WTC11 (cell line): Measurements from ENCODE around the gene HSPA4. TPM values are rescaled to one million over a fixed set of nuclear protein-coding genes. Genes with fewer than 3 reads are reported as not detected.

Experiments used
- ATAC-seq: fragments of 200-7000 bp; cut with Tn5 transposase; 2 replicates; pipeline ENCODE4 v1.10.0; 2021; ENCODE audit warnings: mild to moderate bottlenecking, moderate library complexity
- CTCF ChIA-PET: fragments of 300-600 bp; sonication (Branson Sonifier 250); formaldehyde crosslinking; loops from one replicate; lab custom pipeline; 2021; ENCODE audit warnings: antibody characterized with exemption; lab: Charles Lee
- POLR2A ChIA-PET: fragments of 350-600 bp; sonication (Branson Sonifier 250); formaldehyde crosslinking; loops from one replicate; lab custom pipeline; 2021; ENCODE audit warnings: antibody characterized with exemption; lab: Charles Lee
- DNase-seq: peaks from one replicate; pipeline ENCODE4 v3.0.0; 2021; ENCODE audit warnings: low spot score
- H3K27ac Mint-ChIP-seq: 2 replicates; pipeline ENCODE4 v1.8.0; 2021; ENCODE audit warnings: mixed read lengths
- H3K27me3 Mint-ChIP-seq: 2 replicates; pipeline ENCODE4 v1.8.0; 2021; ENCODE audit warnings: low read depth, mild to moderate bottlenecking, moderate library complexity, mixed read lengths
- H3K36me3 Mint-ChIP-seq: 2 replicates; pipeline ENCODE4 v1.8.0; 2021; ENCODE audit warnings: mixed read lengths
- H3K4me1 Mint-ChIP-seq: 2 replicates; pipeline ENCODE4 v1.8.0; 2022; ENCODE audit warnings: mixed read lengths
- H3K4me3 Mint-ChIP-seq: 2 replicates; pipeline ENCODE4 v1.8.0; 2021; ENCODE audit warnings: mild to moderate bottlenecking, moderate library complexity, mixed read lengths
- H3K9me3 Mint-ChIP-seq: 2 replicates; pipeline ENCODE4 v1.8.0; 2021; ENCODE audit warnings: mixed read lengths
- CREB1 ChIP-seq: sonication (generic); formaldehyde crosslinking; IDR thresholded peaks from 2 replicates; pipeline ENCODE4 v1.8.0; 2023; ENCODE audit warnings: mild to moderate bottlenecking, missing genetic modification reagents
- FOXP1 ChIP-seq: sonication (generic); formaldehyde crosslinking; IDR thresholded peaks from 2 replicates; pipeline ENCODE4 v1.8.0; 2022; ENCODE audit warnings: missing genetic modification reagents, mild to moderate bottlenecking, moderate library complexity, borderline replicate concordance
- GRHL2 ChIP-seq: fragments of 250-450 bp; sonication (Bioruptor Pico); IDR thresholded peaks from 2 replicates; pipeline ENCODE4 v1.8.0; 2022; ENCODE audit warnings: mild to moderate bottlenecking, moderate library complexity; ENCODE audit not compliant: insufficient replicate concordance, severe bottlenecking
- IRF2 ChIP-seq: sonication (generic); formaldehyde crosslinking; IDR thresholded peaks from 2 replicates; pipeline ENCODE4 v1.8.0; 2022; ENCODE audit warnings: low read depth, missing genetic modification reagents, borderline replicate concordance
- NFYB ChIP-seq: sonication (generic); formaldehyde crosslinking; conservative IDR thresholded peaks from 2 replicates; pipeline ENCODE4 v1.8.0; 2022; ENCODE audit warnings: low read depth, missing genetic modification reagents
- NR1H2 ChIP-seq: sonication (generic); formaldehyde crosslinking; IDR thresholded peaks from 2 replicates; pipeline ENCODE4 v1.9.0; 2021; ENCODE audit warnings: mild to moderate bottlenecking, moderate library complexity, missing genetic modification reagents
- NR3C1 ChIP-seq: sonication (generic); formaldehyde crosslinking; conservative IDR thresholded peaks from 2 replicates; pipeline ENCODE4 v1.8.1; 2023; ENCODE audit warnings: low read depth, mild to moderate bottlenecking, missing genetic modification reagents
- SMAD4 ChIP-seq: sonication (generic); formaldehyde crosslinking; IDR thresholded peaks from 2 replicates; pipeline ENCODE4 v1.8.0; 2022; ENCODE audit warnings: mild to moderate bottlenecking, missing genetic modification reagents
- ZNF219 ChIP-seq: sonication (generic); formaldehyde crosslinking; IDR thresholded peaks from 2 replicates; pipeline ENCODE4 v1.8.0; 2023; ENCODE audit warnings: missing genetic modification reagents, mild to moderate bottlenecking, borderline replicate concordance
- total RNA-seq: library from RNA; stranded (reverse); gene quantifications from 3 replicates; pipeline ENCODE4 v1.2.3, GENCODE V29; 2021
- TF ChIP-seq, protein P1 (sequence below): sonication (generic); formaldehyde crosslinking; IDR thresholded peaks from 2 replicates; pipeline ENCODE4 v1.8.1; 2022; ENCODE audit warnings: low read depth, missing genetic modification reagents, borderline replicate concordance
- TF ChIP-seq, protein P2 (sequence below): sonication (generic); formaldehyde crosslinking; IDR thresholded peaks from 2 replicates; pipeline ENCODE4 v1.8.1; 2023; ENCODE audit warnings: mild to moderate bottlenecking, missing genetic modification reagents
- TF ChIP-seq, protein P3 (sequence below): sonication (generic); formaldehyde crosslinking; IDR thresholded peaks from 2 replicates; pipeline ENCODE4 v1.8.1; 2023; ENCODE audit warnings: mild to moderate bottlenecking, missing genetic modification reagents, moderate library complexity
- TF ChIP-seq, protein P4 (sequence below): sonication (generic); formaldehyde crosslinking; IDR thresholded peaks from 2 replicates; pipeline ENCODE4 v1.8.0; 2023; ENCODE audit warnings: missing genetic modification reagents, mild to moderate bottlenecking, borderline replicate concordance
- TF ChIP-seq, protein P5 (sequence below): sonication (generic); formaldehyde crosslinking; conservative IDR thresholded peaks from 2 replicates; pipeline ENCODE4 v1.8.1; 2023; ENCODE audit warnings: mild to moderate bottlenecking, low read depth, missing genetic modification reagents, moderate library complexity
- TF ChIP-seq, protein P6 (sequence below): sonication (generic); formaldehyde crosslinking; IDR thresholded peaks from 2 replicates; pipeline ENCODE4 v1.8.1; 2022; ENCODE audit warnings: missing genetic modification reagents, borderline replicate concordance

HSPA4 gene
- total RNA-seq, 1 experiment from 2014 or later, result 363 TPM

DNA sequence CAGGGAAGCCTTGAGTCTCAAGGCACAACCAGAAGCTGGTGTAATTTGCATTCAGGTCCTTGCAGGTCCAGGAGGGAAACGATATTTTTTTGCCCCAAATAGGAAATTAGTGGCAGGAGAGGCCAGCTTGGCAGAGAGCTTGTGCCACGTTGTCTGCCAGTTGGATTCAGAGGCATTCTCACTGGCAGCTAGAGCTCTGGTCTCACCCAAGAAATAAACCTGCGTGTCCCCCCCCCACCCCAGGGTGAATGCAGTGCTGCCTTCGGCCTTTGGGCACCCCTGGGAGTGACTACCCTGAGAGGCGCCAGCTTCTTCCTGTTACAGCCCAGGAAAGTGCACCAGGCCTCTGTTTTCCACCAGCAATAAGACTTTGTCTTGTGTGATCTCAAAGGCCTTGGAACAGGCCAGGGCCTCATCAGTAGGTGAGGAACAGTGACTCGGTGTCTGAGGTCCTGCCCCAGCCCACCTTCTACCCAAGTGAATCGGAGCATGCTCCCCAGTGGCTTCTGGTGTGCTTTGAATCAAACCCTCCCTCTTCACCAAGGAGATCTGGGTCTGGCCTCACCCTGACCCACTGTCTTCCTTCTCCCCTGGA, 68.4 kb downstream of the HSPA4 start:
- CTCF ChIA-PET, result interaction anchor here (0.6 to 1.7 kb wide), 3 partner anchors 9 to 511 kb away, joined by 3 to 7 read pairs (median 4); no protein-coding TSS in a partner anchor
- no peak for ATAC-seq
- H3K36me3 Mint-ChIP-seq, result no peaks in the 10 kb centered on the region

More for the DNA sequence above, 68.4 kb downstream of the HSPA4 start:
- no peak for DNase-seq
- H3K9me3 Mint-ChIP-seq, result no peaks in the 10 kb centered on the region
- no peak overlapping the region for H3K27ac Mint-ChIP-seq
- POLR2A ChIA-PET, result interaction anchor here (0.5 kb wide), 1 partner anchor 31 kb away, joined by 5 read pairs; no protein-coding TSS in a partner anchor
- no peaks in the 10 kb centered on the region for H3K4me1 Mint-ChIP-seq
- H3K27me3 Mint-ChIP-seq, result peaks cover 2% of the 10 kb centered on the region; the same call in 1 of the 2 replicates
- no peak for TF ChIP-seq IRF2 (CRISPR knock-in tag)
- TF ChIP-seq, protein P1, sequence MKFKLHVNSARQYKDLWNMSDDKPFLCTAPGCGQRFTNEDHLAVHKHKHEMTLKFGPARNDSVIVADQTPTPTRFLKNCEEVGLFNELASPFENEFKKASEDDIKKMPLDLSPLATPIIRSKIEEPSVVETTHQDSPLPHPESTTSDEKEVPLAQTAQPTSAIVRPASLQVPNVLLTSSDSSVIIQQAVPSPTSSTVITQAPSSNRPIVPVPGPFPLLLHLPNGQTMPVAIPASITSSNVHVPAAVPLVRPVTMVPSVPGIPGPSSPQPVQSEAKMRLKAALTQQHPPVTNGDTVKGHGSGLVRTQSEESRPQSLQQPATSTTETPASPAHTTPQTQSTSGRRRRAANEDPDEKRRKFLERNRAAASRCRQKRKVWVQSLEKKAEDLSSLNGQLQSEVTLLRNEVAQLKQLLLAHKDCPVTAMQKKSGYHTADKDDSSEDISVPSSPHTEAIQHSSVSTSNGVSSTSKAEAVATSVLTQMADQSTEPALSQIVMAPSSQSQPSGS (CRISPR knock-in tag), result no peak
- TF ChIP-seq GRHL2 (CRISPR knock-in tag), result no peak
- TF ChIP-seq SMAD4 (CRISPR knock-in tag), result no peak
- TF ChIP-seq CREB1, result no peak
- no peak for TF ChIP-seq ZNF219 (CRISPR knock-in tag)
- TF ChIP-seq, protein P2, sequence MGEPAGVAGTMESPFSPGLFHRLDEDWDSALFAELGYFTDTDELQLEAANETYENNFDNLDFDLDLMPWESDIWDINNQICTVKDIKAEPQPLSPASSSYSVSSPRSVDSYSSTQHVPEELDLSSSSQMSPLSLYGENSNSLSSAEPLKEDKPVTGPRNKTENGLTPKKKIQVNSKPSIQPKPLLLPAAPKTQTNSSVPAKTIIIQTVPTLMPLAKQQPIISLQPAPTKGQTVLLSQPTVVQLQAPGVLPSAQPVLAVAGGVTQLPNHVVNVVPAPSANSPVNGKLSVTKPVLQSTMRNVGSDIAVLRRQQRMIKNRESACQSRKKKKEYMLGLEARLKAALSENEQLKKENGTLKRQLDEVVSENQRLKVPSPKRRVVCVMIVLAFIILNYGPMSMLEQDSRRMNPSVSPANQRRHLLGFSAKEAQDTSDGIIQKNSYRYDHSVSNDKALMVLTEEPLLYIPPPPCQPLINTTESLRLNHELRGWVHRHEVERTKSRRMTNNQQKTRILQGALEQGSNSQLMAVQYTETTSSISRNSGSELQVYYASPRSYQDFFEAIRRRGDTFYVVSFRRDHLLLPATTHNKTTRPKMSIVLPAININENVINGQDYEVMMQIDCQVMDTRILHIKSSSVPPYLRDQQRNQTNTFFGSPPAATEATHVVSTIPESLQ (CRISPR knock-in tag), result no peak
- TF ChIP-seq, protein P3, sequence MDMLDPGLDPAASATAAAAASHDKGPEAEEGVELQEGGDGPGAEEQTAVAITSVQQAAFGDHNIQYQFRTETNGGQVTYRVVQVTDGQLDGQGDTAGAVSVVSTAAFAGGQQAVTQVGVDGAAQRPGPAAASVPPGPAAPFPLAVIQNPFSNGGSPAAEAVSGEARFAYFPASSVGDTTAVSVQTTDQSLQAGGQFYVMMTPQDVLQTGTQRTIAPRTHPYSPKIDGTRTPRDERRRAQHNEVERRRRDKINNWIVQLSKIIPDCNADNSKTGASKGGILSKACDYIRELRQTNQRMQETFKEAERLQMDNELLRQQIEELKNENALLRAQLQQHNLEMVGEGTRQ (CRISPR knock-in tag), result no peak
- no peak for TF ChIP-seq NR1H2 (CRISPR knock-in tag)
- TF ChIP-seq NFYB (CRISPR knock-in tag), result no peak
- no peak for TF ChIP-seq NR3C1 (CRISPR knock-in tag)
- TF ChIP-seq, protein P4, sequence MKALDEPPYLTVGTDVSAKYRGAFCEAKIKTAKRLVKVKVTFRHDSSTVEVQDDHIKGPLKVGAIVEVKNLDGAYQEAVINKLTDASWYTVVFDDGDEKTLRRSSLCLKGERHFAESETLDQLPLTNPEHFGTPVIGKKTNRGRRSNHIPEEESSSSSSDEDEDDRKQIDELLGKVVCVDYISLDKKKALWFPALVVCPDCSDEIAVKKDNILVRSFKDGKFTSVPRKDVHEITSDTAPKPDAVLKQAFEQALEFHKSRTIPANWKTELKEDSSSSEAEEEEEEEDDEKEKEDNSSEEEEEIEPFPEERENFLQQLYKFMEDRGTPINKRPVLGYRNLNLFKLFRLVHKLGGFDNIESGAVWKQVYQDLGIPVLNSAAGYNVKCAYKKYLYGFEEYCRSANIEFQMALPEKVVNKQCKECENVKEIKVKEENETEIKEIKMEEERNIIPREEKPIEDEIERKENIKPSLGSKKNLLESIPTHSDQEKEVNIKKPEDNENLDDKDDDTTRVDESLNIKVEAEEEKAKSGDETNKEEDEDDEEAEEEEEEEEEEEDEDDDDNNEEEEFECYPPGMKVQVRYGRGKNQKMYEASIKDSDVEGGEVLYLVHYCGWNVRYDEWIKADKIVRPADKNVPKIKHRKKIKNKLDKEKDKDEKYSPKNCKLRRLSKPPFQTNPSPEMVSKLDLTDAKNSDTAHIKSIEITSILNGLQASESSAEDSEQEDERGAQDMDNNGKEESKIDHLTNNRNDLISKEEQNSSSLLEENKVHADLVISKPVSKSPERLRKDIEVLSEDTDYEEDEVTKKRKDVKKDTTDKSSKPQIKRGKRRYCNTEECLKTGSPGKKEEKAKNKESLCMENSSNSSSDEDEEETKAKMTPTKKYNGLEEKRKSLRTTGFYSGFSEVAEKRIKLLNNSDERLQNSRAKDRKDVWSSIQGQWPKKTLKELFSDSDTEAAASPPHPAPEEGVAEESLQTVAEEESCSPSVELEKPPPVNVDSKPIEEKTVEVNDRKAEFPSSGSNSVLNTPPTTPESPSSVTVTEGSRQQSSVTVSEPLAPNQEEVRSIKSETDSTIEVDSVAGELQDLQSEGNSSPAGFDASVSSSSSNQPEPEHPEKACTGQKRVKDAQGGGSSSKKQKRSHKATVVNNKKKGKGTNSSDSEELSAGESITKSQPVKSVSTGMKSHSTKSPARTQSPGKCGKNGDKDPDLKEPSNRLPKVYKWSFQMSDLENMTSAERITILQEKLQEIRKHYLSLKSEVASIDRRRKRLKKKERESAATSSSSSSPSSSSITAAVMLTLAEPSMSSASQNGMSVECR (CRISPR knock-in tag), result no peak
- TF ChIP-seq, protein P5, sequence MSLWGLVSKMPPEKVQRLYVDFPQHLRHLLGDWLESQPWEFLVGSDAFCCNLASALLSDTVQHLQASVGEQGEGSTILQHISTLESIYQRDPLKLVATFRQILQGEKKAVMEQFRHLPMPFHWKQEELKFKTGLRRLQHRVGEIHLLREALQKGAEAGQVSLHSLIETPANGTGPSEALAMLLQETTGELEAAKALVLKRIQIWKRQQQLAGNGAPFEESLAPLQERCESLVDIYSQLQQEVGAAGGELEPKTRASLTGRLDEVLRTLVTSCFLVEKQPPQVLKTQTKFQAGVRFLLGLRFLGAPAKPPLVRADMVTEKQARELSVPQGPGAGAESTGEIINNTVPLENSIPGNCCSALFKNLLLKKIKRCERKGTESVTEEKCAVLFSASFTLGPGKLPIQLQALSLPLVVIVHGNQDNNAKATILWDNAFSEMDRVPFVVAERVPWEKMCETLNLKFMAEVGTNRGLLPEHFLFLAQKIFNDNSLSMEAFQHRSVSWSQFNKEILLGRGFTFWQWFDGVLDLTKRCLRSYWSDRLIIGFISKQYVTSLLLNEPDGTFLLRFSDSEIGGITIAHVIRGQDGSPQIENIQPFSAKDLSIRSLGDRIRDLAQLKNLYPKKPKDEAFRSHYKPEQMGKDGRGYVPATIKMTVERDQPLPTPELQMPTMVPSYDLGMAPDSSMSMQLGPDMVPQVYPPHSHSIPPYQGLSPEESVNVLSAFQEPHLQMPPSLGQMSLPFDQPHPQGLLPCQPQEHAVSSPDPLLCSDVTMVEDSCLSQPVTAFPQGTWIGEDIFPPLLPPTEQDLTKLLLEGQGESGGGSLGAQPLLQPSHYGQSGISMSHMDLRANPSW, result no peak
- TF ChIP-seq FOXP1 (CRISPR knock-in tag), result no peak
- TF ChIP-seq, protein P6, sequence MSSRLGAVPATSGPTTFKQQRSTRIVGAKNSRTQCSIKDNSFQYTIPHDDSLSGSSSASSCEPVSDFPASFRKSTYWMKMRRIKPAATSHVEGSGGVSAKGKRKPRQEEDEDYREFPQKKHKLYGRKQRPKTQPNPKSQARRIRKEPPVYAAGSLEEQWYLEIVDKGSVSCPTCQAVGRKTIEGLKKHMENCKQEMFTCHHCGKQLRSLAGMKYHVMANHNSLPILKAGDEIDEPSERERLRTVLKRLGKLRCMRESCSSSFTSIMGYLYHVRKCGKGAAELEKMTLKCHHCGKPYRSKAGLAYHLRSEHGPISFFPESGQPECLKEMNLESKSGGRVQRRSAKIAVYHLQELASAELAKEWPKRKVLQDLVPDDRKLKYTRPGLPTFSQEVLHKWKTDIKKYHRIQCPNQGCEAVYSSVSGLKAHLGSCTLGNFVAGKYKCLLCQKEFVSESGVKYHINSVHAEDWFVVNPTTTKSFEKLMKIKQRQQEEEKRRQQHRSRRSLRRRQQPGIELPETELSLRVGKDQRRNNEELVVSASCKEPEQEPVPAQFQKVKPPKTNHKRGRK (CRISPR knock-in tag), result no peak
- H3K4me3 Mint-ChIP-seq, result no peak overlapping the region
